Parathyroid adenoma (tissue), 2 donors: ENCODE results near the gene ITFG2.

Source experiments
- H2AFZ ChIP-seq: fragments of 300-600 bp; sonication (generic); one replicate; pipeline ENCODE4 v1.7.0; 2017; ENCODE audit warnings: antibody characterized with exemption, mild to moderate bottlenecking
- H3K27ac ChIP-seq: fragments of 300-600 bp; sonication (generic); one replicate; pipeline ENCODE4 v1.7.0; 2017
- H3K27me3 ChIP-seq: fragments of 300-600 bp; sonication (generic); one replicate; pipeline ENCODE4 v1.7.0; 2017; ENCODE audit warnings: low read length; ENCODE audit not compliant: control insufficient read depth, insufficient read depth
- H3K36me3 ChIP-seq: fragments of 300-600 bp; sonication (generic); one replicate; pipeline ENCODE4 v1.7.0; 2017; ENCODE audit warnings: low read length; ENCODE audit not compliant: control insufficient read depth, insufficient read depth
- H3K4me1 ChIP-seq: fragments of 300-600 bp; sonication (generic); one replicate; pipeline ENCODE4 v1.7.0; 2017; ENCODE audit warnings: control low read depth
- H3K4me2 ChIP-seq: fragments of 300-600 bp; sonication (generic); one replicate; pipeline ENCODE4 v1.7.0; 2017; ENCODE audit warnings: low read length
- H3K4me3 ChIP-seq: fragments of 300-600 bp; sonication (generic); one replicate; pipeline ENCODE4 v1.7.0; 2017; ENCODE audit warnings: low read depth, low read length
- H3K79me2 ChIP-seq: fragments of 300-600 bp; sonication (generic); one replicate; pipeline ENCODE4 v1.7.0; 2017; ENCODE audit warnings: control low read depth
- H3K9ac ChIP-seq: fragments of 300-600 bp; sonication (generic); one replicate; pipeline ENCODE4 v1.7.0; 2017; ENCODE audit warnings: mild to moderate bottlenecking
- H3K9me3 ChIP-seq: fragments of 300-600 bp; sonication (generic); one replicate; pipeline ENCODE4 v1.7.0; 2017; ENCODE audit warnings: low read length; ENCODE audit not compliant: control insufficient read depth
- CTCF ChIP-seq: fragments of 300-600 bp; sonication (generic); IDR thresholded peaks from one replicate; pipeline ENCODE4 v1.7.0; 2017; ENCODE audit warnings: antibody characterized with exemption, mild to moderate bottlenecking
- donor health status: primary hyperparathyroidism.

ITFG2 gene

GRCh38 chr12:2800046-2800570 lies 12.4 kb upstream of the ITFG2 start:
- TF ChIP-seq CTCF: no peak
- H3K79me2 ChIP-seq: peaks cover 8% of the 10 kb centered on the region
- H3K4me2 ChIP-seq: no peak overlapping the region
- no peaks in the 10 kb centered on the region for H3K9me3 ChIP-seq
- no peak overlapping the region for H3K4me3 ChIP-seq
- H2AFZ ChIP-seq: no peak overlapping the region
- no peaks in the 10 kb centered on the region for H3K36me3 ChIP-seq
- H3K27ac ChIP-seq: no peak overlapping the region
- peaks cover 24% of the 10 kb centered on the region for H3K4me1 ChIP-seq
- H3K9ac ChIP-seq: no peak overlapping the region
- no peaks in the 10 kb centered on the region for H3K27me3 ChIP-seq

GRCh38 chr12:2801044-2801783 lies 11.3 kb upstream of the ITFG2 start:
- H3K36me3 ChIP-seq: no peaks in the 10 kb centered on the region
- H3K9ac ChIP-seq: no peak overlapping the region
- no peak overlapping the region for H3K27ac ChIP-seq

GRCh38 chr12:2803635-2804392 lies 8.7 kb upstream of the ITFG2 start:
- TF ChIP-seq CTCF: no peak
- Histone ChIP-seq H3K4me3 (no peak overlapping the region), H3K27me3 (no peaks in the 10 kb centered on the region), H2AFZ (no peak overlapping the region), H3K27ac (peak overlapping the region; percentile 30), H3K9ac (no peak overlapping the region), H3K36me3 (no peaks in the 10 kb centered on the region), H3K4me1 (peaks cover 10% of the 10 kb centered on the region), H3K79me2 (no peaks in the 10 kb centered on the region), H3K4me2 (no peak overlapping the region), H3K9me3 (no peaks in the 10 kb centered on the region)

More at GRCh38 chr12:2801044-2801783, 11.3 kb upstream of the ITFG2 start:
- no peak overlapping the region for H2AFZ ChIP-seq
- no peaks in the 10 kb centered on the region for H3K9me3 ChIP-seq
- peaks cover 8% of the 10 kb centered on the region for H3K79me2 ChIP-seq
- TF ChIP-seq CTCF: no peak
- H3K4me2 ChIP-seq: no peak overlapping the region
- peaks cover 23% of the 10 kb centered on the region for H3K4me1 ChIP-seq
- no peak overlapping the region for H3K4me3 ChIP-seq
- no peaks in the 10 kb centered on the region for H3K27me3 ChIP-seq

GRCh38 chr12:2804393-2805142 lies 7.9 kb upstream of the ITFG2 start:
- no peak overlapping the region for H2AFZ ChIP-seq
- peaks cover 10% of the 10 kb centered on the region for H3K4me1 ChIP-seq
- H3K36me3 ChIP-seq: no peaks in the 10 kb centered on the region
- no peaks in the 10 kb centered on the region for H3K9me3 ChIP-seq
- H3K79me2 ChIP-seq: no peaks in the 10 kb centered on the region
- no peak for TF ChIP-seq CTCF
- H3K9ac ChIP-seq: no peak overlapping the region
- no peak overlapping the region for H3K4me3 ChIP-seq
- H3K27me3 ChIP-seq: no peaks in the 10 kb centered on the region
- peak overlapping the region; percentile 30 for H3K27ac ChIP-seq
- H3K4me2 ChIP-seq: no peak overlapping the region
